ENCODE data around the gene AXDND1.
"Not testable (repeated sequence)": the region's sequence is repeated elsewhere in the genome, so short reads cannot be mapped to it uniquely, and the experiment has no call there.

Gene AXDND1

GRCh38 chr1:179418706-179419105 is 52.9 kb downstream of the AXDND1 start:
- ATAC-seq = not testable (repeated sequence)

- TF ChIP-seq TOX (CRISPR knock-in tag; IDR thresholded peaks at IDR 0.05; ENCODE audit: borderline replicate concordance) (no peak), ZNF565 (CRISPR knock-in tag; conservative IDR thresholded peaks at IDR 0.05; ENCODE audit: low read depth) (no peak), GLIS3 (CRISPR knock-in tag; IDR thresholded peaks at IDR 0.05) (no peak), ZFP30 (CRISPR knock-in tag; IDR thresholded peaks at IDR 0.05) (no peak), PPARA (CRISPR knock-in tag; IDR thresholded peaks at IDR 0.05; ENCODE audit: borderline replicate concordance) (no peak), ISL1 (CRISPR knock-in tag; IDR thresholded peaks at IDR 0.05) (no peak), TCF4 (CRISPR knock-in tag; IDR thresholded peaks at IDR 0.05; ENCODE audit: borderline replicate concordance) (no peak), OSR1 (CRISPR knock-in tag; IDR thresholded peaks at IDR 0.05) (no peak), ESRRG (CRISPR knock-in tag; IDR thresholded peaks at IDR 0.05) (no peak), BACH2 (CRISPR knock-in tag; IDR thresholded peaks at IDR 0.05; ENCODE audit: borderline replicate concordance) (no peak), ZNF70 (CRISPR knock-in tag; IDR thresholded peaks at IDR 0.05) (no peak)
- ATAC-seq = no peak
Observed at GRCh38 chr1:179424610-179425009, 58.8 kb downstream of the AXDND1 start.

GRCh38 chr1:179425186-179425585 is 59.4 kb downstream of the AXDND1 start:
- no peak for ATAC-seq
- TF ChIP-seq PATZ1 (CRISPR knock-in tag; IDR thresholded peaks at IDR 0.05; ENCODE audit: borderline replicate concordance) (no peak), SNAI2 (CRISPR knock-in tag; IDR thresholded peaks at IDR 0.05) (no peak), POU6F1 (CRISPR knock-in tag; IDR thresholded peaks at IDR 0.05; ENCODE audit: borderline replicate concordance, low read depth) (no peak), RARB (CRISPR knock-in tag; IDR thresholded peaks at IDR 0.05) (no peak), OSR1 (CRISPR knock-in tag; IDR thresholded peaks at IDR 0.05) (no peak), CSDC2 (CRISPR knock-in tag; IDR thresholded peaks at IDR 0.05) (no peak), TCF4 (CRISPR knock-in tag; IDR thresholded peaks at IDR 0.05; ENCODE audit: borderline replicate concordance) (no peak), TSHZ2 (CRISPR knock-in tag; IDR thresholded peaks at IDR 0.05) (no peak), ZNF565 (CRISPR knock-in tag; conservative IDR thresholded peaks at IDR 0.05; ENCODE audit: low read depth) (no peak)

GRCh38 chr1:179437171-179437570 is 71.4 kb downstream of the AXDND1 start:
- TF ChIP-seq ZNF565 (CRISPR knock-in tag; conservative IDR thresholded peaks at IDR 0.05; ENCODE audit: low read depth) = no peak
- TF ChIP-seq TOX (CRISPR knock-in tag; IDR thresholded peaks at IDR 0.05; ENCODE audit: borderline replicate concordance) = no peak
- TF ChIP-seq ESRRG (CRISPR knock-in tag; IDR thresholded peaks at IDR 0.05) = no peak
- TF ChIP-seq CREB5 (CRISPR knock-in tag; IDR thresholded peaks at IDR 0.05; ENCODE audit: low read depth) = no peak
- no peak for TF ChIP-seq ZFP30 (CRISPR knock-in tag; IDR thresholded peaks at IDR 0.05)
- TF ChIP-seq ZFP3 (CRISPR knock-in tag; IDR thresholded peaks at IDR 0.05) = no peak
- no peak for TF ChIP-seq TSHZ2 (CRISPR knock-in tag; IDR thresholded peaks at IDR 0.05)
- no peak for TF ChIP-seq SNAI2 (CRISPR knock-in tag; IDR thresholded peaks at IDR 0.05)
- TF ChIP-seq OSR1 (CRISPR knock-in tag; IDR thresholded peaks at IDR 0.05) = no peak
- TF ChIP-seq GLIS3 (CRISPR knock-in tag; IDR thresholded peaks at IDR 0.05) = no peak
- TF ChIP-seq CSRNP3 (CRISPR knock-in tag; IDR thresholded peaks at IDR 0.05) = no peak
- TF ChIP-seq ARNTL (CRISPR knock-in tag; IDR thresholded peaks at IDR 0.05; ENCODE audit: borderline replicate concordance, low read depth) = no peak
- no peak for TF ChIP-seq POU6F1 (CRISPR knock-in tag; IDR thresholded peaks at IDR 0.05; ENCODE audit: borderline replicate concordance, low read depth)
- no peak for TF ChIP-seq PPARA (CRISPR knock-in tag; IDR thresholded peaks at IDR 0.05; ENCODE audit: borderline replicate concordance)
- no peak for TF ChIP-seq ZNF70 (CRISPR knock-in tag; IDR thresholded peaks at IDR 0.05)
- no peak for TF ChIP-seq TCF4 (CRISPR knock-in tag; IDR thresholded peaks at IDR 0.05; ENCODE audit: borderline replicate concordance)
- no peak for TF ChIP-seq ISL1 (CRISPR knock-in tag; IDR thresholded peaks at IDR 0.05)
- no peak for TF ChIP-seq RARB (CRISPR knock-in tag; IDR thresholded peaks at IDR 0.05)

More at GRCh38 chr1:179437171-179437570, 71.4 kb downstream of the AXDND1 start:
- ATAC-seq = no peak

All from SK-N-SH treated with all-trans-retinoic acid at 6 μM for 48 hours (cell line).